ENCODE measurements around the gene CRHBP.
"Not testable (repeated sequence)": the region's sequence is repeated elsewhere in the genome, so short reads cannot be mapped to it uniquely, and the experiment has no call there.

CRHBP gene

GRCh38 chr5:76952795-76953536, at the start of gene CRHBP:
Gene CRHBP (plus strand): TSS chr5:76953045. CDS start chr5:76953135, 90 bp downstream.
- DNase-seq (ENCODE audit: low read depth), result no peak

- no peak for DNase-seq (ENCODE audit: low read depth)
These were observed 44.7 kb upstream of the CRHBP start for GRCh38 chr5:76908166-76908565.

- DNase-seq (ENCODE audit: low read depth), result not testable (repeated sequence)
These were observed 42.4 kb upstream of the CRHBP start for GRCh38 chr5:76910344-76910933.

GRCh38 chr5:76914671-76915070, 38.2 kb upstream of the CRHBP start:
- not testable (repeated sequence) for DNase-seq (ENCODE audit: low read depth)

- DNase-seq (ENCODE audit: low read depth), result no peak
These were observed 34.3 kb upstream of the CRHBP start for GRCh38 chr5:76918539-76918938.

- DNase-seq (ENCODE audit: low read depth), result no peak
These were observed 32.4 kb upstream of the CRHBP start for GRCh38 chr5:76920491-76920890.

GRCh38 chr5:76926329-76927105, 26.3 kb upstream of the CRHBP start:
- DNase-seq (ENCODE audit: low read depth), result no peak

GRCh38 chr5:76927961-76928360, 24.9 kb upstream of the CRHBP start:
- no peak for DNase-seq (ENCODE audit: low read depth)

- DNase-seq (ENCODE audit: low read depth), result no peak
These were observed 22.8 kb upstream of the CRHBP start for GRCh38 chr5:76930083-76930482.

- no peak for DNase-seq (ENCODE audit: low read depth)
These were observed 14.7 kb upstream of the CRHBP start for GRCh38 chr5:76938177-76938576.

GRCh38 chr5:76941000-76941399, 11.8 kb upstream of the CRHBP start:
- no peak for DNase-seq (ENCODE audit: low read depth)

- DNase-seq (ENCODE audit: low read depth), result no peak
These were observed 11.4 kb upstream of the CRHBP start for GRCh38 chr5:76941442-76941841.

GRCh38 chr5:76942581-76942980, 10.3 kb upstream of the CRHBP start:
- no peak for DNase-seq (ENCODE audit: low read depth)

- DNase-seq (ENCODE audit: low read depth), result no peak
These were observed 9.8 kb upstream of the CRHBP start for GRCh38 chr5:76943006-76943405.

GRCh38 chr5:76944638-76945037, 8.2 kb upstream of the CRHBP start:
- DNase-seq (ENCODE audit: low read depth), result no peak

GRCh38 chr5:76945238-76945637, 7.6 kb upstream of the CRHBP start:
- not testable (repeated sequence) for DNase-seq (ENCODE audit: low read depth)

- DNase-seq (ENCODE audit: low read depth), result no peak
These were observed 6.8 kb upstream of the CRHBP start for GRCh38 chr5:76946090-76946489.

- no peak for DNase-seq (ENCODE audit: low read depth)
These were observed 5.8 kb upstream of the CRHBP start for GRCh38 chr5:76947082-76947503.

GRCh38 chr5:76953551-76954382, 922 bp downstream of the CRHBP start:
- no peak for DNase-seq (ENCODE audit: low read depth)

- no peak for DNase-seq (ENCODE audit: low read depth)
These were observed 1.5 kb downstream of the CRHBP start for GRCh38 chr5:76954383-76954763.

GRCh38 chr5:76956033-76956432, 3.2 kb downstream of the CRHBP start:
- DNase-seq (ENCODE audit: low read depth), result no peak
